ENCODE data around the gene PSMA5. TPM values are rescaled to one million over a fixed set of nuclear protein-coding genes. Genes with fewer than 3 reads are reported as not detected.

The PSMA5 gene
- total and polyA plus RNA-seq, 2 donors (not counting 1 experiment from before 2014, with no cell fraction given), result 26.3 to 62.9 TPM

DNA sequence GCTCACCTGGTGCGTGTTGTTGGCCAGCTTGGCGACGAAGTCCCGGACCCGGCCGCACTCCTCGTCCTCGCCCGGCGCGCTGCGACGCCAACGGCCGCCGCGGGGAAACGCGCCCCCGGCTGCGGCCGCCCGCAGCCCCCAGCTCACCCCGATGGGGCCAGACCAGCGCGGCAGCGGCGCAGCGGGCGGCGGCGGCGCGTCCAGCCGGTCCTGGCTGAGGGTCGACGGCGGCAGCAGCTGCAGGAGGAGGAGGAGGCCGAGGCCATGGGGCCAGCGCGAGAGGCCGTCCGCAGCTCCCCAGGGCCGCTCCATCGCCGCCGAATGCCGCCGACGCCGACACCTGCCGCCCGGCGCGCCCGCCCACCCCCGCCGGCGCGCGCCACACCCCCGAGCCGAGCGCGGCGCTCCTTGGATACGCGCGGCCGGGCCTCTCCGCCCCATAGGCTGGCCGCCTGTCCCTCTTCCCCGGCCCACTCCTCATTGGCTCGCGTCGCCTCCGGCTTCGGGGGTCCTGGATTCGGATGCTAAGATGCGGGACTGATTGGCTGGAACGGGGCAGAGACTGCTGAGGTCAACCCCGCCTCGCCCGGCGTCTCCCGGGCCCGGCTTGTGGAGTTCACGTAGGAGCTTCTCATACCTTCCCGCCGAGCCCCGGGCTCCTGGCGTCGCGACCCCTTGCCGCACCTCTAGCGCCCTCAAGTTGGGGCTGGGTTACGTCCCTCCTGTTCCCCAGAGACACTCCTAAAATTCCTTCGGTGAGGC is 28.5 kb downstream of the PSMA5 start, which contains the start of gene SORT1:
TSS of gene SORT1 (minus strand) at position 338 of the 762 bp plus-strand sequence. CDS start at position 312, 26 bp downstream.
- Histone ChIP-seq H3K4me1 (ENCODE audit: control insufficient read depth in 2 of 2, insufficient read depth in 2 of 2, low read length in 2 of 2) (peaks cover 18 to 20% of the 10 kb centered on the region in 2 donors), H3K79me2 (ENCODE audit: control insufficient read depth, insufficient read depth, low read length) (no peaks in the 10 kb centered on the region), H4K20me1 (ENCODE audit: control insufficient read depth, insufficient read depth, low read length, poor library complexity, severe bottlenecking) (no peaks in the 10 kb centered on the region), H3K4me3 (ENCODE audit: control extremely low read depth in 1 of 5, extremely low read depth in 1 of 5, insufficient read depth in 1 of 5, low read depth in 2 of 5, low read length in 4 of 5) (peak within 1 kb of the TSS; percentile 20 to 52 (median 46)), H3K27ac (ENCODE audit: low read length in 2 of 2) (no peak within 1 kb of the TSS), H3K9ac (ENCODE audit: low read length) (peak within 1 kb of the TSS; percentile 38), H3K9me3 (ENCODE audit: control extremely low read depth in 1 of 3, control insufficient read depth in 2 of 3, insufficient read depth in 1 of 3, low read length in 2 of 3) (peaks cover 0 to 3% (median 2%) of the 10 kb centered on the region in 3 donors), H2AFZ (ENCODE audit: insufficient read depth, low read depth, low read length, poor library complexity, severe bottlenecking) (peak within 1 kb of the TSS; percentile 44), H3K27me3 (replicated peaks in 1 of 4; ENCODE audit: control extremely low read depth in 1 of 4, control insufficient read depth in 3 of 4, insufficient read depth in 4 of 4, low read length in 3 of 4) (peaks cover 0 to 39% (median 34%) of the 10 kb centered on the region in 4 experiments), H3K36me3 (replicated peaks in 1 of 2; ENCODE audit: control extremely low read depth in 1 of 2, control insufficient read depth in 1 of 2, extremely low read depth in 1 of 2, insufficient read depth in 2 of 2, low read length in 1 of 2) (peaks cover 0 to 14% of the 10 kb centered on the region in 2 experiments), H3K4me2 (replicated peaks; ENCODE audit: low read depth, low read length, poor library complexity, severe bottlenecking) (peak within 1 kb of the TSS; percentile 82)
- POLR2A ChIA-PET, result interaction anchor here (0.5 to 1.0 kb wide), 4 partner anchors 82 to 434 kb away, joined by 3 to 10 read pairs (median 4); partner anchors contain the start of gene CLCC1
- WGBS (ENCODE audit: insufficient coverage), result under 1% methylated on average over 98 of the region's 98 CpGs
- Mint-ChIP-seq H3K27ac (peak within 1 kb of the TSS; percentile 26), H3K4me3 (peak within 1 kb of the TSS; percentile 88), H3K9me3 (ENCODE audit: insufficient read depth) (no peaks in the 10 kb centered on the region), H3K27me3 (peaks cover 51% of the 10 kb centered on the region), H3K4me1 (peaks cover 22% of the 10 kb centered on the region)
- CTCF ChIA-PET, result interaction anchor here (1.0 to 9.4 kb wide), 17 partner anchors 9 to 322 kb away, joined by 3 to 387 read pairs (median 7); partner anchors contain the start of genes ATXN7L2, GNAI3, MYBPHL and PSMA5
- intact Hi-C loops (cut with micrococcal nuclease), result loop anchor here (5.0 kb wide), 1 partner anchor 285 kb away; the partner anchor contains the start of gene ELAPOR1
- ATAC-seq (ENCODE audit: low read depth) (peak; percentile 92), DNase-seq (peak; percentile 75)
- TF ChIP-seq CTCF (IDR thresholded peaks at IDR 0.05) (no peak), EZH2 (IDR thresholded peaks at IDR 0.05; ENCODE audit: borderline replicate concordance, insufficient read depth, low read depth, low read length, poor library complexity, severe bottlenecking) (no peak)

Data from B cell (primary cell).